ENCODE data around the gene IMPA2. TPM values are rescaled to one million over a fixed set of nuclear protein-coding genes. Genes with fewer than 3 reads are reported as not detected.
A peak's percentile ranks its signal among the peaks of the same experiment; 100 is the strongest.
"Not testable (repeated sequence)": the region's sequence is repeated elsewhere in the genome, so short reads cannot be mapped to it uniquely, and the experiment has no call there.

The IMPA2 gene
- total RNA-seq, 2 donors from 2014 or later = 8.4 to 26.6 TPM

DNA sequence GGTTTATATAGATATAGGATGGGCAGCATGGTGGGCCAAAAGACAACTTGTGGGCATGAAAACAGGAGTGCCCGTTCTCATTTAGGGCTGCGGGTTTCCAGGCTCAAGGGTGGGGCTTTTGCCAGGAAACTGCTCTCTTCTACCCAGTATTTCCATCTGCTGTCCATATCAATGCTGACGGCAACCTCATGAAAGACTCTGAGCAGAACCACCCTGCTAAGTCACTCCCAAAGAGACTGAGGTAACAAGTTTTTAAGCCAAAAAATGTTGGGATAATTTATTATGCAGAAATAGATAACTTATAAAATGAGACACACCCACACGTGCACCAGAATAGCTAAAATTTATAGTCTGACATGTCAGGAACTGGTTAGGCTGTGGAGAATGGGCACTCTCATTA lies 37.1 kb upstream of the IMPA2 start:
- Histone ChIP-seq H3K9me3 (no peaks in the 10 kb centered on the region), H3K27ac (no peak overlapping the region), H3K4me3 (no peak overlapping the region), H3K27me3 (replicated peaks; ENCODE audit: insufficient read depth) (no peaks in the 10 kb centered on the region), H3K4me1 (ENCODE audit: control insufficient read depth in 1 of 2, low read depth in 2 of 2) (peaks cover 8 to 17% of the 10 kb centered on the region in 2 donors), H3K36me3 (no peaks in the 10 kb centered on the region)
- DNase-seq (ENCODE audit: low spot score) (no peak), ATAC-seq (ENCODE audit: insufficient number of reproducible peaks, low FRiP score, low read depth) (no peak)
- TF ChIP-seq, protein P1, sequence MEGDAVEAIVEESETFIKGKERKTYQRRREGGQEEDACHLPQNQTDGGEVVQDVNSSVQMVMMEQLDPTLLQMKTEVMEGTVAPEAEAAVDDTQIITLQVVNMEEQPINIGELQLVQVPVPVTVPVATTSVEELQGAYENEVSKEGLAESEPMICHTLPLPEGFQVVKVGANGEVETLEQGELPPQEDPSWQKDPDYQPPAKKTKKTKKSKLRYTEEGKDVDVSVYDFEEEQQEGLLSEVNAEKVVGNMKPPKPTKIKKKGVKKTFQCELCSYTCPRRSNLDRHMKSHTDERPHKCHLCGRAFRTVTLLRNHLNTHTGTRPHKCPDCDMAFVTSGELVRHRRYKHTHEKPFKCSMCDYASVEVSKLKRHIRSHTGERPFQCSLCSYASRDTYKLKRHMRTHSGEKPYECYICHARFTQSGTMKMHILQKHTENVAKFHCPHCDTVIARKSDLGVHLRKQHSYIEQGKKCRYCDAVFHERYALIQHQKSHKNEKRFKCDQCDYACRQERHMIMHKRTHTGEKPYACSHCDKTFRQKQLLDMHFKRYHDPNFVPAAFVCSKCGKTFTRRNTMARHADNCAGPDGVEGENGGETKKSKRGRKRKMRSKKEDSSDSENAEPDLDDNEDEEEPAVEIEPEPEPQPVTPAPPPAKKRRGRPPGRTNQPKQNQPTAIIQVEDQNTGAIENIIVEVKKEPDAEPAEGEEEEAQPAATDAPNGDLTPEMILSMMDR (IDR thresholded peaks at IDR 0.05) = no peak

DNA sequence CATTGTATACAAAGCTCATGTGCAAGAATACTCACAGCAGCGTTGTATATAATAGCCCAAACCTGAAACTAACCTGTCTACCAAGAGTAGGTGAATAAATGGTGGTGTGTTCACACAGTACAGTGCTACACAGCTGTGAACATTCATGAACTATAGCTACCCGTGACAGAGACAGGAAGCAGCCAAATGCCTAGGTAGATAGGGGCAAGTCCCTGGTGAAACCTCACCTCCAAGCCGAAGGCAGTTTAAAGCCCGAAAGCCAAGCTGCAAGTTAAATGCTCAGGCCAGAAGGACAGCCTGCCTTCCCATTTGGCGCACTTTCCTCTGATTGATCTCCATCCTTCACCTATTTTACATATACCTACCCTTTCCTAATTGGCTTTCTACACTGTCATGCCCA lies 36.5 kb upstream of the IMPA2 start:
- ATAC-seq (ENCODE audit: insufficient number of reproducible peaks, low FRiP score, low read depth) = no peak
- TF ChIP-seq, protein P1 (IDR thresholded peaks at IDR 0.05) = no peak
- no peak for DNase-seq (ENCODE audit: low spot score)
- peaks cover 8 to 17% of the 10 kb centered on the region in 2 donors for H3K4me1 ChIP-seq (ENCODE audit: control insufficient read depth in 1 of 2, low read depth in 2 of 2)
- H3K27me3 ChIP-seq (replicated peaks; ENCODE audit: insufficient read depth) = no peaks in the 10 kb centered on the region
- no peaks in the 10 kb centered on the region for H3K36me3 ChIP-seq
- no peak overlapping the region for H3K27ac ChIP-seq
- H3K4me3 ChIP-seq = no peak overlapping the region
- no peaks in the 10 kb centered on the region for H3K9me3 ChIP-seq

DNA sequence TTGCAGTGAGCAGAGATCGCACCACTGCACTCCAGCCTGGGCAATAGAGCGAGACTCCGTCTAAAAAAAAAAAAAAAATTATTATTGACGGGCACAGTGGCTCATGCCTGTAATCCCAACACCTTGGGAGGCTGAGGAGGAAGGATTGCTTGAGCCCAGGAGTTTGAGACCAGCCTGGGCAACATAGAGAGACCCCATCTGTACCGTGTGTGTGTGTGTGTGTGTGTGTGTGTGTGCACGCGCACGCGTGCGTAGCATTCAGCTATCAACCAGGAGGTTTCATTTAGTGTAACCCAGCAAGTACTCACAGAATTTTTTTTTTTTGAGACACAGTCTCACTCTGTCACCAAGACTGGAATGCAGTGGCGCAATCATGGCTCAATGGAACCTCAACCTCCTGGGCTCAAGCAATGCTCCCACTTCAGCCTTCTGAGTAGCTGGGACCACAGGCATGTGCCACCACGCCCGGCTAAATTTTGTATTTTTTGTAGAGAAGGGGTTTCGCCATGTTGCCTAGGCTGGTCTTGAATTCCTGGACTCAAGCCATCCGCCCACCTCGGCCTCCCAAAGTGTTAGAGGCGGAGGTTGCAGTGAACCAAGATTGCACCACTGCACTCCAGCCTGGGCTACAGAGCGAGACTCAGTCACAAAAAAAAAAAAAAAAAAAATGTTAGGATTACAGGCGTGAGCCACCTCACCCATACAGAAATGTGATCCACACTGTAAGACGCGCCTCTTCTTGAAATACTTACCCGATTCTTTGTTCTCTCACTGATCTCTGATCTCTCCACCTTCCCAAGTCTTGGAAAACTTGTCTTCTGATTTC lies 35.3 kb upstream of the IMPA2 start:
- not testable (repeated sequence) for DNase-seq (ENCODE audit: low spot score); H3K9me3 ChIP-seq; H3K36me3 ChIP-seq; ATAC-seq (ENCODE audit: insufficient number of reproducible peaks, low FRiP score, low read depth); H3K27me3 ChIP-seq (replicated peaks; ENCODE audit: insufficient read depth)
- H3K4me1 ChIP-seq (ENCODE audit: control insufficient read depth in 1 of 2, low read depth in 2 of 2) = peaks cover 8 to 17% of the 10 kb centered on the region in 2 donors
- peak overlapping the region; percentile 85 for H3K4me3 ChIP-seq
- H3K27ac ChIP-seq = peak overlapping the region; percentile 92 to 97

DNA sequence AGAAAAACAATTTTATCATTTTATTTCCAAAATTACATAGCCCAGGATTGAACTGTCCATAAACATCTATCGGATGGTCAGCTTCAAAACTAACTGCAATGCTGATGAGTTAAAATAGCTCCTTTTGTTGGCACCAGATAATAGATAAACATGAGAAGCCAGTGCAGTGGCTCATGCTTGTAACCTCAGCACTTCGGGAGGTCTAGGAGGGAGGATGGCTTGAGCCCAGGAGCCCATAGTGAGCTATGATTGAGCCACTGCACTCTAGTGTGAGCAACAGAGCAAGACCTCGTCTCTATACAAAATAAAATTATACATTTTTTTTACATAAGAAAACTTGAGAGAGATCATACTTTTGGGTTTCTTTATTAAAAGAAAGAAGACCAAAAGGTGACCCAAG lies 34.6 kb upstream of the IMPA2 start:
- peak overlapping the region; percentile 92 to 97 for H3K27ac ChIP-seq
- H3K4me3 ChIP-seq = peak overlapping the region; percentile 85
- ATAC-seq (ENCODE audit: insufficient number of reproducible peaks, low FRiP score, low read depth) = no peak

DNA sequence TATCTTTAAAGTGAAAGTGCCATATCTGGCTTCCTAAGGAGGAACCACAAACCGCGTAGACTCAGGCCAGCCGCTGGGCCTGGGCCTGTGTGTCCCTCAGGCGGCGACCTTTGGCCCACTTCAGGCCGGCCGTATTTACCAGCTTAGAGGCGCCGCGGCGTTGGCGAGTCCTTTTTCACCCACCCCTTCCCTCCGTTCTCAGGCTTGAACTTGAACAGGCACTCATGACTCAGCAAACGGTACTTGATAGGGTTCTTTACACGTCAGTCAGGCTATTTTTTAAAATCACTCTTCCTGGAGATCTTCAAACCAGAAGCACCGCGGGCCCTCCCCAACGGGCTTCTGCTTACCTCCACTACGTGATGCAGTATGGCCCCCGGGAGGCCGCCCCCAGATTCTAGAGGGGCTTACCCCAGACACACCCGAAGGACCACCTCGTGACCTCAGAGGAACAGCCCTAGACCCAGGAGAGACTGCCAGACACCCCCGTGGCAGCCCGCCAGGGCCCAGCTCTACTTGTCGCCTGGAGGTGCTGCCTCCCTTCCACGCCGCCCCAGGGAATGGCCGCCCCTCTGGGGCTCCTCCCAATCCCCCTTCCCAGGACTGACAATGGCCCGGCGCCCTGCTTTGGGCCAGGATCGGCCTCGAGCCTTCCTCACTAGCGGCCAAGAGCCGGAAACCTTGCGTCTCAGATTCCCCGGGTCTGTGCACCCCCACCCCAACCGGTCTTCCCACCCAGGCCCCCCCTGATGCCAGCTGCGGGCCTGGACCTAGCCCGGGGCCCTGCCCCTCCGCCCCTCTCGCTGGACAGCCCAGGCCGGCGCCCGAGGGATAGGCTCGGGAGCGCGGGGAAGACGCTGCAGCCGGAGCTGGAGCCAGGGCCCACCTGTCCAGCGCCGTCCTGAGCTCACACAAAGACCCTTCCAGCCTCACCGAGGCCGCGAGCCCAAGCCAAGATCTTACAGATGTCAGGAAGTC lies 33.8 kb upstream of the IMPA2 start:
- TF ChIP-seq, protein P1 (IDR thresholded peaks at IDR 0.05) = no peak
- DNase-seq (ENCODE audit: low spot score) (peak; percentile 80), ATAC-seq (ENCODE audit: insufficient number of reproducible peaks, low FRiP score, low read depth) (peak; percentile 99)
- H3K36me3 ChIP-seq = no peaks in the 10 kb centered on the region
- no peaks in the 10 kb centered on the region for H3K9me3 ChIP-seq
- peaks cover 8 to 17% of the 10 kb centered on the region in 2 donors for H3K4me1 ChIP-seq (ENCODE audit: control insufficient read depth in 1 of 2, low read depth in 2 of 2)
- no peaks in the 10 kb centered on the region for H3K27me3 ChIP-seq (replicated peaks; ENCODE audit: insufficient read depth)
- H3K4me3 ChIP-seq = peak overlapping the region; percentile 85
- peak overlapping the region; percentile 92 to 97 for H3K27ac ChIP-seq

More for the DNA sequence above, 34.6 kb upstream of the IMPA2 start:
- TF ChIP-seq, protein P1 (IDR thresholded peaks at IDR 0.05) = no peak
- H3K27me3 ChIP-seq (replicated peaks; ENCODE audit: insufficient read depth) = no peaks in the 10 kb centered on the region
- DNase-seq (ENCODE audit: low spot score) = no peak
- H3K9me3 ChIP-seq = no peaks in the 10 kb centered on the region
- peaks cover 8 to 17% of the 10 kb centered on the region in 2 donors for H3K4me1 ChIP-seq (ENCODE audit: control insufficient read depth in 1 of 2, low read depth in 2 of 2)
- H3K36me3 ChIP-seq = no peaks in the 10 kb centered on the region

Measured in thoracic aorta (tissue), 2 donors.